ENCODE results near the gene FAM47A. TPM values are rescaled to one million over a fixed set of nuclear protein-coding genes. Genes with fewer than 3 reads are reported as not detected.

The FAM47A gene
- total RNA-seq, 2 experiments from 2014 or later: not detected

- POLR2A ChIA-PET: no interaction called here
- no peak for DNase-seq (ENCODE audit: low spot score)
- CTCF ChIA-PET (ENCODE audit: unreplicated experiment): no interaction called here
- H4K20me1 ChIP-seq (ENCODE audit: insufficient read depth, low read length): no peaks in the 10 kb centered on the region
- no peaks in the 10 kb centered on the region for H3K4me1 ChIP-seq (ENCODE audit: insufficient read depth, low read length, poor library complexity, severe bottlenecking)
- no peaks in the 10 kb centered on the region for H3K36me3 ChIP-seq (ENCODE audit: insufficient read depth, low read length)
- H3K4me2 ChIP-seq (ENCODE audit: low read length): no peak overlapping the region
- H3K79me2 ChIP-seq (ENCODE audit: insufficient read depth, low read depth, low read length): no peaks in the 10 kb centered on the region
- no peak overlapping the region for H3K4me3 ChIP-seq (ENCODE audit: low read depth, low read length, poor library complexity, severe bottlenecking)
- intact Hi-C loops (cut with micrococcal nuclease; ENCODE audit: unreplicated experiment): no loop called here
- no peak overlapping the region for H2AFZ ChIP-seq (ENCODE audit: low read length)
- H3K27ac ChIP-seq (ENCODE audit: low read depth, low read length, poor library complexity, severe bottlenecking): no peak overlapping the region
- no TSS peak for BruUV-seq (replicated peaks)
- no peaks in the 10 kb centered on the region for H3K9me2 ChIP-seq (ENCODE audit: insufficient read depth, low read length)
- H3K9me3 ChIP-seq (ENCODE audit: low read length): no peaks in the 10 kb centered on the region
- TF ChIP-seq EZH2phosphoT487 (IDR thresholded peaks at IDR 0.05; ENCODE audit: borderline replicate concordance, low read depth, low read length): no peak
- TF ChIP-seq, protein P1, sequence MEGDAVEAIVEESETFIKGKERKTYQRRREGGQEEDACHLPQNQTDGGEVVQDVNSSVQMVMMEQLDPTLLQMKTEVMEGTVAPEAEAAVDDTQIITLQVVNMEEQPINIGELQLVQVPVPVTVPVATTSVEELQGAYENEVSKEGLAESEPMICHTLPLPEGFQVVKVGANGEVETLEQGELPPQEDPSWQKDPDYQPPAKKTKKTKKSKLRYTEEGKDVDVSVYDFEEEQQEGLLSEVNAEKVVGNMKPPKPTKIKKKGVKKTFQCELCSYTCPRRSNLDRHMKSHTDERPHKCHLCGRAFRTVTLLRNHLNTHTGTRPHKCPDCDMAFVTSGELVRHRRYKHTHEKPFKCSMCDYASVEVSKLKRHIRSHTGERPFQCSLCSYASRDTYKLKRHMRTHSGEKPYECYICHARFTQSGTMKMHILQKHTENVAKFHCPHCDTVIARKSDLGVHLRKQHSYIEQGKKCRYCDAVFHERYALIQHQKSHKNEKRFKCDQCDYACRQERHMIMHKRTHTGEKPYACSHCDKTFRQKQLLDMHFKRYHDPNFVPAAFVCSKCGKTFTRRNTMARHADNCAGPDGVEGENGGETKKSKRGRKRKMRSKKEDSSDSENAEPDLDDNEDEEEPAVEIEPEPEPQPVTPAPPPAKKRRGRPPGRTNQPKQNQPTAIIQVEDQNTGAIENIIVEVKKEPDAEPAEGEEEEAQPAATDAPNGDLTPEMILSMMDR (conservative IDR thresholded peaks at IDR 0.05; ENCODE audit: low read length): no peak
Measured at GRCh38 chrX:34130501-34130900, 1.6 kb downstream of the FAM47A start.

DNA sequence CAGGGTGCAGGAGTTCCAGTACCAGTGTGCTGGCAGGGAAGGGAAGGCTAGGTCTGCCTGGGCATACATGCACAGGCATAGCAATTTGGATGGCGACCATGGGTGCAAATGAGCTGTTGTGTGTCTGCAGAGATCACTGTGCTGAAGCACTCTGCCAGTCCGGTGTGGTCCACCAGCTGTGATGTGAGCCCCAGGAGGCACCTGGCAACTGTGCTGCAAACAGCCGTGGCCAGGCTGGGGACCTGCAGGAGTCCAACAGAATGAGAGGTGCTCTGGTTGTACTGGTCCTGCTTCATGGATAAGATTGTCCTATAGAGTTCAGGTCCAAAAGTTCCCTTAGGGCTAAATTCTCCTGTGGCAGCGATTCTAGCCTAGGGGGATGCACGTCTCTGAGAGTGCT, 6.1 kb downstream of the FAM47A start:
- Histone ChIP-seq H2AFZ (ENCODE audit: low read length) (no peak overlapping the region), H3K9me2 (ENCODE audit: insufficient read depth, low read length) (no peaks in the 10 kb centered on the region), H3K4me1 (ENCODE audit: insufficient read depth, low read length, poor library complexity, severe bottlenecking) (no peaks in the 10 kb centered on the region), H3K9me3 (ENCODE audit: low read length) (no peaks in the 10 kb centered on the region), H3K79me2 (ENCODE audit: insufficient read depth, low read depth, low read length) (no peaks in the 10 kb centered on the region), H3K4me3 (ENCODE audit: low read depth, low read length, poor library complexity, severe bottlenecking) (no peak overlapping the region), H3K4me2 (ENCODE audit: low read length) (no peak overlapping the region), H3K27ac (ENCODE audit: low read depth, low read length, poor library complexity, severe bottlenecking) (no peak overlapping the region), H4K20me1 (ENCODE audit: insufficient read depth, low read length) (no peaks in the 10 kb centered on the region), H3K36me3 (ENCODE audit: insufficient read depth, low read length) (no peaks in the 10 kb centered on the region)
- ChIA-PET CTCF (ENCODE audit: unreplicated experiment) (no interaction called here), POLR2A (no interaction called here)
- no TSS peak for BruUV-seq (replicated peaks)
- TF ChIP-seq, protein P1 (conservative IDR thresholded peaks at IDR 0.05; ENCODE audit: low read length): no peak
- no peak for TF ChIP-seq EZH2phosphoT487 (IDR thresholded peaks at IDR 0.05; ENCODE audit: borderline replicate concordance, low read depth, low read length)
- no peak for DNase-seq (ENCODE audit: low spot score)
- intact Hi-C loops (cut with micrococcal nuclease; ENCODE audit: unreplicated experiment): no loop called here

GRCh38 chrX:34119122-34119521, 13.0 kb downstream of the FAM47A start:
- Histone ChIP-seq H3K4me2 (ENCODE audit: low read length) (no peak overlapping the region), H3K79me2 (ENCODE audit: insufficient read depth, low read depth, low read length) (no peaks in the 10 kb centered on the region), H3K4me3 (ENCODE audit: low read depth, low read length, poor library complexity, severe bottlenecking) (no peak overlapping the region), H3K36me3 (ENCODE audit: insufficient read depth, low read length) (no peaks in the 10 kb centered on the region), H3K4me1 (ENCODE audit: insufficient read depth, low read length, poor library complexity, severe bottlenecking) (no peaks in the 10 kb centered on the region), H4K20me1 (ENCODE audit: insufficient read depth, low read length) (no peaks in the 10 kb centered on the region), H3K27ac (ENCODE audit: low read depth, low read length, poor library complexity, severe bottlenecking) (no peak overlapping the region), H2AFZ (ENCODE audit: low read length) (no peak overlapping the region), H3K9me3 (ENCODE audit: low read length) (no peaks in the 10 kb centered on the region), H3K9me2 (ENCODE audit: insufficient read depth, low read length) (no peaks in the 10 kb centered on the region)
- TF ChIP-seq, protein P1 (conservative IDR thresholded peaks at IDR 0.05; ENCODE audit: low read length): no peak
- no peak for TF ChIP-seq EZH2phosphoT487 (IDR thresholded peaks at IDR 0.05; ENCODE audit: borderline replicate concordance, low read depth, low read length)
- DNase-seq (ENCODE audit: low spot score): no peak
- ChIA-PET CTCF (ENCODE audit: unreplicated experiment) (no interaction called here), POLR2A (no interaction called here)
- intact Hi-C loops (cut with micrococcal nuclease; ENCODE audit: unreplicated experiment): no loop called here
- no TSS peak for BruUV-seq (replicated peaks)
